NCI-H2081 treated with DMSO at 0.1 percent for 48 hours (cell line): Measurements from ENCODE around the gene RORB.

Experiments
- DNase-seq: peaks from one replicate; lab custom pipeline; 2025; lab: John Stamatoyannopoulos, UW

RORB gene

GRCh38 chr9:74719306-74719705 is 222.2 kb downstream of the RORB start:
- no peak for DNase-seq

DNA sequence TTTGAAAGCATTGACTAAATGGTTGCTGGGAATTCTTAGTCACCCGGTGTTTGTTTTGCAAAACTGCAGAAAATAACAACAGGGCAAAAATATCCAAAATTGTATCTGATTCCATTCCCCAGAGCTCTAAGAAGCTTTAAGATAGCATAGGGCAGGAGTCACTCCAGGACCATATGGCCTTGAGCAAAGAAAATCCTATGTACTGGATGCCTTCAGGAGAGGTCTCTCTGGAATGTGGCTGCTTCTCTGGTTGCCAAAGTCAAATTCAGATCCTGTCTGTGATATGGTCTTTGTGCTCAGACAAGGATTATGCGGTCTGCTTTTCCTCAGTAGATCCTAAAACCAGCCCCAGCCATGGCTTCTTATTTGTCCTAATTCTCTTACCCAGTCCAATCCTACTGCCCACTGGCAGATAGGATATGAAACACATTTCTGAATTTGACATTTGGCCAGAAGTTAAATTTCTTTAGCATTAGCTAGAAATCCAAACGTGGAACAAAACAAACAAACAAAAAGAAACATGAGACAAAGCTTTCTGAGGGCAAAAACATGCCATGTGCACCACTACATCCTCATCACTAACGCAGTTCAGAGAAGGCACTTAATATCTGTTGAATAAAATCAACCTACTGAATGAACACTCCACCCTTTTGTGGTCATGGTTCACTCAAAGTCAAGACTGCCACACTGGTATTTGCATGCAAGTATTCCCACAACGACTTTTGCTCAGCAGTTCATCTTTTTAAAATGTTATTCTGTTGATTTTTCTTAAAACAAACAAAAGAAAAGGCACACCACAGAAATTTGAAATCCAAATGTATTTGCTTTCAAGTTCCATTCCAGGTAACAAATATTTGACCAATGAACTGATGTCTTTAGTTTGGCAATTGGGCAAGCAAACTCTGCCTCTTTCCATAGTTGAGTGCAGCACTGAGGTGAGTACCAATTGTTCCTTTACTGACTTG is 224.8 kb downstream of the RORB start:
- no peak for DNase-seq

GRCh38 chr9:74724317-74724716 is 227.2 kb downstream of the RORB start:
- no peak for DNase-seq

DNA sequence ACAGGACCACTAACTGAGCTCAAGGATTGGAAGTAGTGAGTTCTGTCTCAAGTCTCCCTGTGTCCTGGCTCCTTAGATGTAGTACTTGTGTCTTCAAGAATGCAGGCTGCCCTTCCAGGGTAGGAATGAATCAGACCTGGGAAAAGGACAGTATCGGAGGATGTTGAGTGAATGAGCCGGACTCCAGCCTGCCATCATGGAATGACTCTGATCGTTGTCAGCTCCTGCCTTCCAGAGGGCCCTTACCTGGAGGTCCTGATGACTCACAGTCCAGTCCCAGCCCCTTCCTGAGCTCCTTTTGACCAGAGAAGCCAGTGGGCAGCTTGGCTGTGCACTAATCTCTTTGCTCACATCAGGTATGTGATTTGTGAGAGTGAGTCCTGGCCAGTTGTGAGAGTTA is 229.4 kb downstream of the RORB start:
- no peak for DNase-seq

GRCh38 chr9:74728176-74728575 is 231.0 kb downstream of the RORB start:
- no peak for DNase-seq

- no peak for DNase-seq
Observed at GRCh38 chr9:74729136-74729695, 232.1 kb downstream of the RORB start.

DNA sequence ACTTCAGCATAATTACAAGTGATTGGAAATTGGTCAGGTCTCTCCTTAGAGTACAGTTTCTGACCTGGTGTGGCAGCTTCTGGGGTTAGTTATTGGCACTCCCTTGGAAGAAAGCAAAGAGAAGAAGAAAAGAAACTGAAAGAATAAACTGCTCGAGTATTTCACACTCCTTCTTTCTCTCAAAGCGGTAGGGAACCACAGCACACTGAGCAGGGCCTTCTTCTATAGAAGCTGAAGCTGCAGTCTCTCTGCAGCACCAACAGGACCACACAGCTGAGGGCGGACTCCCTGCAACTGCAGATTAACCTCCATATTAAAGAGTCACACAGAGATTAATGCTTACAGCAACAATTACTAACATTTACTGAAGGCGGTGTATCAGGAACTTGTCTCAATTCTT is 238.6 kb downstream of the RORB start:
- no peak for DNase-seq

DNA sequence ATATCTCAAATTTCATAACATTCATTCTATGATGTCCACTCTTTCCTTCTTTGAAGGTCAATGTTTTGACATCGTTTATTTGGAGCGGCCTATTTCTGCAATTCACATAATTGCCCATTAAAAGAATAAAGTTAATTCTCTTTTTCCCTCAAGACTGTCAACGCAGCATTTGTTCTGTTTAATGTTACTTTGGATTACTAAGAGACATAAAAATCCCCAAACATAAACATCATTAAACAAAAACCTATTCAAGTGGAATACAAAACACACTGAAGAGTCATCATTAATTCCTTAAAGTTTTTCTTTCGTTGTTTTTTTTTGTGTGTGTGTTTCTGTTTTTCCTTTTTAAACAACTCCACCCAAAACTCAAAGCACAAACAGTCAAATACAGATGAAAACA is 239.5 kb downstream of the RORB start:
- DNase-seq = no peak

GRCh38 chr9:74742191-74742790 is 245.2 kb downstream of the RORB start:
- no peak for DNase-seq
